GM12872 (cell line): ENCODE measurements around the gene KLHDC3.

Source experiments
- TF ChIP-seq, protein P1 (sequence below): IDR thresholded peaks from 3 replicates; pipeline ENCODE4 v1.5.1; 2011; ENCODE audit warnings: low read depth, mild to moderate bottlenecking, low read length, moderate library complexity; ENCODE audit not compliant: insufficient read depth

Gene KLHDC3

DNA sequence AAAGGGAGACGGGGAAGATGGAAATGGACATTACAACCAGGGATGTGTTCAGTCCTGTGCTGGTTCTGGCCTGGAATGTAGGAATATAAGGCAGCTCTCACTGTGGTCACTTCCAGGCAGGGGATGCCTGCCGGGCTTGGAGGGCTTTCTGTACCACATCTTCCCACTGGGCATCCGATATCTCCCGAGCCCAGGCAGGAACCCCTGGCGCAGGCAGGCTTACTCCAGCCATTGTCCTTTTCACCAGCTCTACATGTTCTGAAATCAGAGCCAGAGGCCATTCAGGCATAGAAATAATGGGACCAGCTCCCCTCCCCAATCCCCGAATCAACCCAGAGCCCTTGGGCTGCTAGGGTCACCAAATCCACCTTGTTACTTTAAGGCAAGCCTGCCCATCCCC, 1.7 kb upstream of the KLHDC3 start:
- TF ChIP-seq, protein P1, sequence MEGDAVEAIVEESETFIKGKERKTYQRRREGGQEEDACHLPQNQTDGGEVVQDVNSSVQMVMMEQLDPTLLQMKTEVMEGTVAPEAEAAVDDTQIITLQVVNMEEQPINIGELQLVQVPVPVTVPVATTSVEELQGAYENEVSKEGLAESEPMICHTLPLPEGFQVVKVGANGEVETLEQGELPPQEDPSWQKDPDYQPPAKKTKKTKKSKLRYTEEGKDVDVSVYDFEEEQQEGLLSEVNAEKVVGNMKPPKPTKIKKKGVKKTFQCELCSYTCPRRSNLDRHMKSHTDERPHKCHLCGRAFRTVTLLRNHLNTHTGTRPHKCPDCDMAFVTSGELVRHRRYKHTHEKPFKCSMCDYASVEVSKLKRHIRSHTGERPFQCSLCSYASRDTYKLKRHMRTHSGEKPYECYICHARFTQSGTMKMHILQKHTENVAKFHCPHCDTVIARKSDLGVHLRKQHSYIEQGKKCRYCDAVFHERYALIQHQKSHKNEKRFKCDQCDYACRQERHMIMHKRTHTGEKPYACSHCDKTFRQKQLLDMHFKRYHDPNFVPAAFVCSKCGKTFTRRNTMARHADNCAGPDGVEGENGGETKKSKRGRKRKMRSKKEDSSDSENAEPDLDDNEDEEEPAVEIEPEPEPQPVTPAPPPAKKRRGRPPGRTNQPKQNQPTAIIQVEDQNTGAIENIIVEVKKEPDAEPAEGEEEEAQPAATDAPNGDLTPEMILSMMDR: no peak

DNA sequence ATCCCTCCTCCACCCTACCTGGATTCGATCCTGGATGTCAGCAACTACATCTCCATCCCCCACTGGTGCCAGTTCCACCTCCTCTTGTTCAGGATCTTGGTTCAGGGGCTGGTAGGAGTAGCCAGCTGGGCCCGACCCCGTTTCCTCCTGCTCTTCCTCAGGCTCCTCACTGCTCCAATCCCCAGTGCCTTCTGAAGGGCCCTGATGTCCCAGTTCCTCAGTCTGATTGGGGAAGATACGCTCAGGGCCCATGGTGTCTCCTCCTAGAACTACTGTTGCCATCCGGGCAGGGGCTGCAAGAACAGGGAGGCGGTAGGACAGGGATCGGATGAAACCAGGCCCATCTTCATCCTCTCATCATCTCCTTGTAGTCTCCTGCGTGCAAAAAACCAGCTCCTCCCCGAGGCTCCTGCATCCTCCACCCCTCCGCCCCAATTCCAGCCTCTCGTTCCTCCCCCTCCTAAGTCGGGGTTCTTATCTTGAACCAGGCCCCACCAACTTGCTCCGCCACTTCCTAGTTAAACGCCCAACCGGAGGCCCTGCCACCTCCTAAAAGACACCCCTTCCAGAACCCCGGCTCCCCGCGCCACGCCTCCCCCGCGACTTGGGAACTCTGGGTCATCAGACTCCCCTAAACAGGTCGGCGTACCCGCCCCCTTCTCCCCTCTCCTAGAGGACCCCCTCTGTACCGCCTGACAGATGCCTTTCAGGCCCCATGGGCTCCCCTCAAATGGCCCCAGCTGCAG, 779 bp upstream of the KLHDC3 start:
- TF ChIP-seq, protein P1: no peak

DNA sequence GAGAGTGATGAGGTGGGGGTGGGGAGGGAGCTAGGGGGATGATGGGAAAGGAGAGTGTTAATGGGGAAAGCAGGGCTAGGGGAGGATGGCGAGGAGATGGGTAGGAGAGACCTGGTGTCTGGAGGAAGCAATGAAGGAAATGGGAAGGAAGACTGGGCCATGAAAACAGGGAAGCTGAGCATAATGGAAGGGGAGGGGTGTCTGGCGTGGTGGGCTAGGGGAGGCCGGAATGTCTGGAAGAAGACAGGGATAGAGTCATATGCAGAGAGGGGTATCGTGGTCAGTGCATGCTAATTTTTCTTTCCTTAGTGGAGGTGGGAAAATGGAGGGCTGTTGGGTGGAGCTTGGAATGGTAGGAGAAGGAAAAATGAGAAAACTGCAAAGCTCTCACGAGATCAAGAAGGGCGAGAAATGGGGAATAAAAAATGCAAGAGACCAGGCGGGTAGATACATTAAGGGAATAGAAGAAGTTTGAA, 423 bp downstream of the KLHDC3 start:
- TF ChIP-seq, protein P1: no peak

DNA sequence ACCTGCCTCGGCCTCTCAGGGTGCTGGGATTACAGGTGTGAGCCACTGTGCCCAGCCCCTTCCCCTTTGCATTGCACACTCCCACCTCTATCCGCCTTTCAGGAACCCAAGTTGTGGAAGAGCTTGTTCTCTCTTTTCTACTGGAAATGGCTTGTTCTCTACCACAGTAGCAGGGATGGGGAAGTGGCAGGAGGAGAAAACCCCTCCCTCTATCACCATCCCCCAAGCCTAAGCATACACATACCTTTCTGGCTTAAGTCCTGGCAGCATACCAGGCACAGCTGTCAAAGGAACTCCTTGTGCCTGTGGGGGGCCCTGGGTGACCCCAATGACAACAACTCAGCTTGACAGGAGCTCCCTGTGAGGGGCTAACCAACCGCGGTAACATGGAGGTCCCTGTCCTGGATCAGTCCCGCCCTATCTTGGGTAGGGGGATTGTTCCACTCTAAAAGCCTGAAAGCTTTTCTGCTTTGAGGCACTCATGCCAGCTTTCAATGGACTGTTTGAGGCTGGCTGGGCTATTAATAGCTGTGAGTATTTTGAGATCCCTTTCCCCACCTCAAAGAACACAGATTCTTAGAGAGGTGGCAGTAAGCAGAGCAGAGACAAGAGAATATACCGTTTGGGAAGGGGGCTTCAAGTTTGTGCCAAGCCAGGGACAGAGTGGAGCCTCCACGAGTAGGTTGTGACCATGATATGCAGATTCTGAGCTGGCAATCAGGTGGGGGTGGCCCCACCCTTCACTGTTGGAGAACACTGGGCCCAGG, 2.3 kb downstream of the KLHDC3 start:
- TF ChIP-seq, protein P1: no peak

DNA sequence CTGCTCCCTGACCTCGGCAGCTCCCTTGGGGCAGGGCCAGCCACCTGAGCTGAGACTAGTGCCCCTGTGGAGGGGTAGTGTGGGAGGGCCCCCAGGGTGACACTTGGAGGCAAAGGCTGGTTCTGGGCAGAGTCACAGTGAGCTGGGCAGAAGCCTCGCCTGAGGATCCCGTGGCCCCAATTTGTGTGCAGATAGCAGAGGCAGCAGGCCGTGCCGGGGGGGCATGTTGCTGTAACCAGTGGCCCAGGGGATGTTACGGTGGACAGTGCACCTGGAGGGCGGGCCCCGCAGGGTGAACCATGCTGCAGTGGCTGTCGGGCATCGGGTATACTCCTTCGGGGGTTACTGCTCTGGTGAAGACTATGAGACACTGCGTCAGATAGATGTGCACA, 2.9 kb downstream of the KLHDC3 start:
- TF ChIP-seq, protein P1: no peak

DNA sequence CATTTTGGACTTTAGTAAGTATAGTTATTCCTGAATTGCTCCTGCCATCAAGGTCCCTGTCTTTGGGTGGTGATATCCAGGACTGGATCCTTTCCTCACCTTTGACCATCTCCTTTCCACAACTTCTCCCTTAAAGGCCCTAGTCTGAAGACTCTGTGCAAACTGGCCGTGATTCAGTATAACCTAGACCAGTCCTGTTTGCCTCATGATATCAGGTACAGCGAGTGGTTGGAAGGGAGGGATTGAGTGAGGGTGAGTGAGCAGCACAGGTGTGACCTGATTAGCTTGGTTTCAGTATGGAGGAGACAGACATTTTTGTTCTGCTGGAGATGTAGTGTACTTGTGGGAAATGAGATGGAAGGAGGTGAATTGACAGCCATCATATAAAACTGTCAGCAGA, 5.1 kb downstream of the KLHDC3 start:
- TF ChIP-seq, protein P1: no peak

DNA sequence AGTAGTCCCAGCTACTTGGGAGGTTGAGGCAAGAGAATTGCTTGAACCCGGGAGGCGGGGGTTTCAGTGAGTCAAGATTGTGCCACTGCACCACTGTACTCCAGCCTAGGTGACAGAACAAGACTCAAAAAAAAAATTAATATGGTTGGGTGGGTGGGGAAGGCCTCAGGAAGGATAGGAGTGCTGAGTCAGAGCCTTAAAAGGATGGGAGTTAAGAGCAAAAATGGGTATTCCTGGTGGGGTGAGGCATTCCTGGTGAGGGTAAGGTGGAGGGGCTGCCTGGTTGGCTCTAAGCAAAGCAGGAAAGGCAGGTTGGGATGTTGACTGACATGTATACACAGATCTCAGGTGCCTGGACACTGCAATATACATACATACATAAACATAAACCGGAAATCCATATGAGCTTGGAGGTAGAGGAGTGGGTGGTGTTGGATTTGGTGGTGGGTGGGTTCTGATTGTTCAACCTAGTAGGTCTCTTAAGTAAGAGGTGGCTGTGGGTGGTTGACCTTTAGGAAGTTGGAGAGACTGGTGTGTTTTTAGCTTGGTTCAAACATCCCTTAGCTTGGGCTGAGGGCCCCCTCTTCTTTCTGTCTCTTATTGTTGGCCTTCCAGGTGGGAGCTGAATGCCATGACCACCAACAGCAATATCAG, 6.1 kb downstream of the KLHDC3 start:
- TF ChIP-seq, protein P1: no peak
